ENCODE data around the gene SAMD8.

- TF ChIP-seq, protein P1, sequence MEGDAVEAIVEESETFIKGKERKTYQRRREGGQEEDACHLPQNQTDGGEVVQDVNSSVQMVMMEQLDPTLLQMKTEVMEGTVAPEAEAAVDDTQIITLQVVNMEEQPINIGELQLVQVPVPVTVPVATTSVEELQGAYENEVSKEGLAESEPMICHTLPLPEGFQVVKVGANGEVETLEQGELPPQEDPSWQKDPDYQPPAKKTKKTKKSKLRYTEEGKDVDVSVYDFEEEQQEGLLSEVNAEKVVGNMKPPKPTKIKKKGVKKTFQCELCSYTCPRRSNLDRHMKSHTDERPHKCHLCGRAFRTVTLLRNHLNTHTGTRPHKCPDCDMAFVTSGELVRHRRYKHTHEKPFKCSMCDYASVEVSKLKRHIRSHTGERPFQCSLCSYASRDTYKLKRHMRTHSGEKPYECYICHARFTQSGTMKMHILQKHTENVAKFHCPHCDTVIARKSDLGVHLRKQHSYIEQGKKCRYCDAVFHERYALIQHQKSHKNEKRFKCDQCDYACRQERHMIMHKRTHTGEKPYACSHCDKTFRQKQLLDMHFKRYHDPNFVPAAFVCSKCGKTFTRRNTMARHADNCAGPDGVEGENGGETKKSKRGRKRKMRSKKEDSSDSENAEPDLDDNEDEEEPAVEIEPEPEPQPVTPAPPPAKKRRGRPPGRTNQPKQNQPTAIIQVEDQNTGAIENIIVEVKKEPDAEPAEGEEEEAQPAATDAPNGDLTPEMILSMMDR (IDR thresholded peaks at IDR 0.05): no peak
- TF ChIP-seq SIN3A (IDR thresholded peaks at IDR 0.05; ENCODE audit: borderline replicate concordance, insufficient read depth, low read depth, low read length) (no peak), POLR2AphosphoS5 (IDR thresholded peaks at IDR 0.05; ENCODE audit: low read depth, low read length) (no peak)
- TF ChIP-seq, protein P2, sequence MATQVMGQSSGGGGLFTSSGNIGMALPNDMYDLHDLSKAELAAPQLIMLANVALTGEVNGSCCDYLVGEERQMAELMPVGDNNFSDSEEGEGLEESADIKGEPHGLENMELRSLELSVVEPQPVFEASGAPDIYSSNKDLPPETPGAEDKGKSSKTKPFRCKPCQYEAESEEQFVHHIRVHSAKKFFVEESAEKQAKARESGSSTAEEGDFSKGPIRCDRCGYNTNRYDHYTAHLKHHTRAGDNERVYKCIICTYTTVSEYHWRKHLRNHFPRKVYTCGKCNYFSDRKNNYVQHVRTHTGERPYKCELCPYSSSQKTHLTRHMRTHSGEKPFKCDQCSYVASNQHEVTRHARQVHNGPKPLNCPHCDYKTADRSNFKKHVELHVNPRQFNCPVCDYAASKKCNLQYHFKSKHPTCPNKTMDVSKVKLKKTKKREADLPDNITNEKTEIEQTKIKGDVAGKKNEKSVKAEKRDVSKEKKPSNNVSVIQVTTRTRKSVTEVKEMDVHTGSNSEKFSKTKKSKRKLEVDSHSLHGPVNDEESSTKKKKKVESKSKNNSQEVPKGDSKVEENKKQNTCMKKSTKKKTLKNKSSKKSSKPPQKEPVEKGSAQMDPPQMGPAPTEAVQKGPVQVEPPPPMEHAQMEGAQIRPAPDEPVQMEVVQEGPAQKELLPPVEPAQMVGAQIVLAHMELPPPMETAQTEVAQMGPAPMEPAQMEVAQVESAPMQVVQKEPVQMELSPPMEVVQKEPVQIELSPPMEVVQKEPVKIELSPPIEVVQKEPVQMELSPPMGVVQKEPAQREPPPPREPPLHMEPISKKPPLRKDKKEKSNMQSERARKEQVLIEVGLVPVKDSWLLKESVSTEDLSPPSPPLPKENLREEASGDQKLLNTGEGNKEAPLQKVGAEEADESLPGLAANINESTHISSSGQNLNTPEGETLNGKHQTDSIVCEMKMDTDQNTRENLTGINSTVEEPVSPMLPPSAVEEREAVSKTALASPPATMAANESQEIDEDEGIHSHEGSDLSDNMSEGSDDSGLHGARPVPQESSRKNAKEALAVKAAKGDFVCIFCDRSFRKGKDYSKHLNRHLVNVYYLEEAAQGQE (IDR thresholded peaks at IDR 0.05; ENCODE audit: insufficient read depth in 1 of 2, low read depth in 2 of 2, low read length in 1 of 2): no peak
These were observed 31.9 kb downstream of the SAMD8 start for GRCh38 chr10:75143353-75143752.

All from Panc1 (cell line).